Tibial nerve (tissue), 4 donors: ENCODE measurements around the gene DLG1.

Source experiments
- EP300 ChIP-seq, 2 donors: sonication (generic); formaldehyde crosslinking; IDR thresholded peaks; one replicate each; pipeline ENCODE4 v1.6.1; 2017; ENCODE audit warnings: antibody characterized with exemption in 2 of 2, mild to moderate bottlenecking in 1 of 2
- POLR2A ChIP-seq, 2 donors: fragments of 450-650 bp; IDR thresholded peaks; one replicate each; pipeline ENCODE4 v1.6.1; 2017; ENCODE audit warnings: antibody characterized with exemption in 2 of 2, mild to moderate bottlenecking in 2 of 2, moderate library complexity in 2 of 2
- TF ChIP-seq, protein P1 (sequence below), 5 experiments: fragments of 200-600 bp in 3 of 5; fragments of 450-650 bp in 2 of 5; sonication (generic) in 3 of 5; IDR thresholded peaks; one replicate each; pipeline ENCODE4 v1.5.1; 2016 to 2019; ENCODE audit warnings: antibody characterized with exemption in 5 of 5, mild to moderate bottlenecking in 3 of 5, moderate library complexity in 2 of 5

DNA sequence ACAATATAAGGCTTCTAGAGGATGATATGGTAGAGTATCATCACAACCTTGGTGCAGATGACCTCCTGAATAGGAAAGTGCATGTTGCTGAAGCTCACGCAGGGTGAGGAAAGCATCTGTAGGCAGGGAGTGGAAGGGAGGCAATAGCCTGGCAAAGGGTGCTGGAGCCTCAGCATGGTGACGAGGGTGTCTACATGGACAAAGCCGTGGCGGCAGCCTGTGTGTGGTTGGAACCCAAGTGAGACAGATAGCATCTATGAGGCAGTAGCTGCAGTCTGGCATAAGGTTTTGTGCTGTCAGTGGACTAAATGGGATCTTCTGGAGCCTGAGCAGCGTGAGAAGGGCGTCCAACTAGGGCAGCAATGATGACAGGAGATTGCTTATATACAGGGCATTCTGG is 132.5 kb downstream of the DLG1 start:
- TF ChIP-seq, protein P1, sequence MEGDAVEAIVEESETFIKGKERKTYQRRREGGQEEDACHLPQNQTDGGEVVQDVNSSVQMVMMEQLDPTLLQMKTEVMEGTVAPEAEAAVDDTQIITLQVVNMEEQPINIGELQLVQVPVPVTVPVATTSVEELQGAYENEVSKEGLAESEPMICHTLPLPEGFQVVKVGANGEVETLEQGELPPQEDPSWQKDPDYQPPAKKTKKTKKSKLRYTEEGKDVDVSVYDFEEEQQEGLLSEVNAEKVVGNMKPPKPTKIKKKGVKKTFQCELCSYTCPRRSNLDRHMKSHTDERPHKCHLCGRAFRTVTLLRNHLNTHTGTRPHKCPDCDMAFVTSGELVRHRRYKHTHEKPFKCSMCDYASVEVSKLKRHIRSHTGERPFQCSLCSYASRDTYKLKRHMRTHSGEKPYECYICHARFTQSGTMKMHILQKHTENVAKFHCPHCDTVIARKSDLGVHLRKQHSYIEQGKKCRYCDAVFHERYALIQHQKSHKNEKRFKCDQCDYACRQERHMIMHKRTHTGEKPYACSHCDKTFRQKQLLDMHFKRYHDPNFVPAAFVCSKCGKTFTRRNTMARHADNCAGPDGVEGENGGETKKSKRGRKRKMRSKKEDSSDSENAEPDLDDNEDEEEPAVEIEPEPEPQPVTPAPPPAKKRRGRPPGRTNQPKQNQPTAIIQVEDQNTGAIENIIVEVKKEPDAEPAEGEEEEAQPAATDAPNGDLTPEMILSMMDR (IDR thresholded peaks at IDR 0.05): no peak
- TF ChIP-seq EP300 (IDR thresholded peaks at IDR 0.05): no peak
- no peak for TF ChIP-seq POLR2A (IDR thresholded peaks at IDR 0.05)
